Activated CD8-positive, alpha-beta T cell treated with anti-CD3 and anti-CD28 coated beads for 36 hours (primary cell): Measurements from ENCODE around the gene SC5D. TPM values are rescaled to one million over a fixed set of nuclear protein-coding genes. Genes with fewer than 3 reads are reported as not detected.

Experiments used
- ATAC-seq: fragments of 200-7000 bp; cut with Tn5 transposase; one replicate; pipeline ENCODE4 v1.10.0; 2021; ENCODE audit warnings: mild to moderate bottlenecking, moderate library complexity
- CTCF ChIA-PET: fragments of 350-600 bp; sonication (Branson Sonifier 250); formaldehyde crosslinking; loops from one replicate; lab custom pipeline; 2021; ENCODE audit warnings: antibody characterized with exemption; lab: Charles Lee
- POLR2A ChIA-PET: fragments of 350-600 bp; sonication (Branson Sonifier 250); formaldehyde crosslinking; loops from one replicate; lab custom pipeline; 2021; ENCODE audit warnings: antibody characterized with exemption; lab: Charles Lee
- DNase-seq: peaks from one replicate; pipeline ENCODE4 v3.0.0-alpha.2; 2020
- H3K27ac Mint-ChIP-seq: one replicate; pipeline ENCODE4 v1.8.0; 2021; ENCODE audit warnings: mild to moderate bottlenecking, mixed read lengths
- H3K27me3 Mint-ChIP-seq: one replicate; pipeline ENCODE4 v1.8.0; 2021; ENCODE audit warnings: mixed read lengths
- H3K36me3 Mint-ChIP-seq: one replicate; pipeline ENCODE4 v1.8.0; 2021; ENCODE audit warnings: low read depth, mixed read lengths
- H3K4me1 Mint-ChIP-seq: one replicate; pipeline ENCODE4 v1.8.0; 2021; ENCODE audit warnings: low read depth, mixed read lengths
- H3K4me3 Mint-ChIP-seq: one replicate; pipeline ENCODE4 v1.8.0; 2021; ENCODE audit warnings: mild to moderate bottlenecking, moderate library complexity, mixed read lengths
- H3K9me3 Mint-ChIP-seq: one replicate; pipeline ENCODE4 v1.8.0; 2021; ENCODE audit warnings: mixed read lengths
- CTCF ChIP-seq: fragments of 200-600 bp; IDR thresholded peaks from one replicate; pipeline ENCODE4 v1.8.0; 2022; ENCODE audit warnings: antibody characterized with exemption, mild to moderate bottlenecking
- intact Hi-C: fragments of 100-400 bp; cut with micrococcal nuclease; formaldehyde crosslinking; loops from one replicate; pipeline ENCODE4 v1.10.0; 2022
- total RNA-seq, 2 experiments: library from RNA; stranded (reverse); gene quantifications; one replicate each; pipeline ENCODE4 v1.2.3, GENCODE V29; 2021

SC5D gene
- total RNA-seq, 2 experiments from 2014 or later = 18.2 to 20.5 TPM

- intact Hi-C loops = loop anchor here (5.0 to 10.0 kb wide), 2 partner anchors 95 to 127 kb away; partner anchors contain the start of genes SORL1 and SORL1-AS1
- DNase-seq (no peak), ATAC-seq (no peak)
- H3K27me3 Mint-ChIP-seq = no peaks in the 10 kb centered on the region
- no peaks in the 10 kb centered on the region for H3K9me3 Mint-ChIP-seq
- CTCF ChIA-PET = interaction anchor here (1.1 to 3.8 kb wide), 4 partner anchors 11 to 328 kb away, joined by 3 to 10 read pairs (median 3); no protein-coding TSS in a partner anchor
- POLR2A ChIA-PET = no interaction called here
- TF ChIP-seq CTCF = no peak
- H3K4me3 Mint-ChIP-seq = no peak overlapping the region
- no peaks in the 10 kb centered on the region for H3K36me3 Mint-ChIP-seq
- no peaks in the 10 kb centered on the region for H3K4me1 Mint-ChIP-seq
- no peak overlapping the region for H3K27ac Mint-ChIP-seq
Measured at GRCh38 chr11:121327553-121327952, 35.0 kb downstream of the SC5D start.

GRCh38 chr11:121328176-121328966 lies 35.8 kb downstream of the SC5D start:
- no peaks in the 10 kb centered on the region for H3K4me1 Mint-ChIP-seq
- intact Hi-C loops = loop anchor here (5.0 to 10.0 kb wide), 2 partner anchors 94 to 126 kb away; partner anchors contain the start of genes SORL1 and SORL1-AS1
- TF ChIP-seq CTCF = no peak
- H3K36me3 Mint-ChIP-seq = no peaks in the 10 kb centered on the region
- no peak overlapping the region for H3K4me3 Mint-ChIP-seq
- no peaks in the 10 kb centered on the region for H3K27me3 Mint-ChIP-seq
- no peaks in the 10 kb centered on the region for H3K9me3 Mint-ChIP-seq
- ATAC-seq = peak; percentile 75
- H3K27ac Mint-ChIP-seq = no peak overlapping the region
- ChIA-PET POLR2A (no interaction called here), CTCF (interaction anchor here (1.2 to 3.8 kb wide), 3 partner anchors 12 to 263 kb away, joined by 3 to 10 read pairs (median 3); no protein-coding TSS in a partner anchor)
- DNase-seq = peak; percentile 56

- no peak for TF ChIP-seq CTCF
- peak; percentile 57 for ATAC-seq
- peak; percentile 41 for DNase-seq
- Mint-ChIP-seq H3K27ac (no peak overlapping the region), H3K4me1 (peaks cover 3% of the 10 kb centered on the region), H3K27me3 (no peaks in the 10 kb centered on the region), H3K9me3 (no peaks in the 10 kb centered on the region), H3K36me3 (no peaks in the 10 kb centered on the region), H3K4me3 (no peak overlapping the region)
- intact Hi-C loops = loop anchor here (5.0 to 10.0 kb wide), 2 partner anchors 93 to 126 kb away; partner anchors contain the start of genes SORL1 and SORL1-AS1
- ChIA-PET POLR2A (no interaction called here), CTCF (interaction anchor here (3.8 kb wide), 1 partner anchor 13 kb away, joined by 10 read pairs; no protein-coding TSS in a partner anchor)
Measured at GRCh38 chr11:121328967-121329679, 36.6 kb downstream of the SC5D start.

- ChIA-PET CTCF (no interaction called here), POLR2A (no interaction called here)
- H3K36me3 Mint-ChIP-seq = no peaks in the 10 kb centered on the region
- ATAC-seq (no peak), DNase-seq (no peak)
- H3K27me3 Mint-ChIP-seq = no peaks in the 10 kb centered on the region
- H3K27ac Mint-ChIP-seq = no peak overlapping the region
- H3K4me1 Mint-ChIP-seq = peaks cover 6% of the 10 kb centered on the region
- no peaks in the 10 kb centered on the region for H3K9me3 Mint-ChIP-seq
- intact Hi-C loops = loop anchor here (5.0 to 10.0 kb wide), 2 partner anchors 92 to 125 kb away; partner anchors contain the start of genes SORL1 and SORL1-AS1
- H3K4me3 Mint-ChIP-seq = no peak overlapping the region
- TF ChIP-seq CTCF = no peak
Measured at GRCh38 chr11:121329781-121330395, 37.3 kb downstream of the SC5D start.
